ENCODE results near the gene SIRPA. TPM values are rescaled to one million over a fixed set of nuclear protein-coding genes. Genes with fewer than 3 reads are reported as not detected.
A peak's percentile ranks its signal among the peaks of the same experiment; 100 is the strongest.
"Not testable (repeated sequence)": the region's sequence is repeated elsewhere in the genome, so short reads cannot be mapped to it uniquely, and the experiment has no call there.

The SIRPA gene
- total RNA-seq, 3 donors from 2014 or later (not counting 1 experiment from before 2014, with no cell fraction given): 1.3 to 7.5 (median 2.3) TPM

GRCh38 chr20:1918491-1919165 is 23.4 kb downstream of the SIRPA start:
- Histone ChIP-seq H3K4me3 (ENCODE audit: low read length) (no peak overlapping the region), H3K4me1 (ENCODE audit: control insufficient read depth, insufficient read depth, low read length) (no peaks in the 10 kb centered on the region), H3K27me3 (ENCODE audit: control insufficient read depth, insufficient read depth, low read length) (no peaks in the 10 kb centered on the region), H3K9me3 (ENCODE audit: control insufficient read depth, insufficient read depth, low read length) (no peaks in the 10 kb centered on the region), H3K27ac (ENCODE audit: low read length) (no peak overlapping the region), H3K36me3 (ENCODE audit: control insufficient read depth, insufficient read depth, low read length) (no peaks in the 10 kb centered on the region)
- H3K4me3 Mint-ChIP-seq: no peak overlapping the region
- no peak for ATAC-seq
- no peaks in the 10 kb centered on the region for H3K36me3 Mint-ChIP-seq
- no peaks in the 10 kb centered on the region for H3K9me3 Mint-ChIP-seq
- intact Hi-C loops (cut with micrococcal nuclease): no loop called here
- no peaks in the 10 kb centered on the region for H3K4me1 Mint-ChIP-seq
- no peak for DNase-seq
- 95% methylated on average over 12 of the region's 12 CpGs for WGBS (ENCODE audit: insufficient coverage)
- no peak overlapping the region for H3K27ac Mint-ChIP-seq
- peaks cover 0 to 2% of the 10 kb centered on the region in 2 donors for H3K27me3 Mint-ChIP-seq (ENCODE audit: low read depth in 2 of 2)
- TF ChIP-seq CTCF (IDR thresholded peaks at IDR 0.05): no peak

- Mint-ChIP-seq H3K4me1 (no peaks in the 10 kb centered on the region), H3K4me3 (no peak overlapping the region), H3K27me3 (ENCODE audit: low read depth in 2 of 2) (peaks cover 0 to 2% of the 10 kb centered on the region in 2 donors), H3K36me3 (no peaks in the 10 kb centered on the region), H3K9me3 (no peaks in the 10 kb centered on the region), H3K27ac (no peak overlapping the region)
- TF ChIP-seq CTCF (IDR thresholded peaks at IDR 0.05): no peak
- WGBS (ENCODE audit: insufficient coverage): 81% methylated on average over 7 of the region's 8 CpGs
- Histone ChIP-seq H3K4me1 (ENCODE audit: control insufficient read depth, insufficient read depth, low read length) (no peaks in the 10 kb centered on the region), H3K36me3 (ENCODE audit: control insufficient read depth, insufficient read depth, low read length) (no peaks in the 10 kb centered on the region), H3K27ac (ENCODE audit: low read length) (no peak overlapping the region), H3K27me3 (ENCODE audit: control insufficient read depth, insufficient read depth, low read length) (no peaks in the 10 kb centered on the region), H3K4me3 (ENCODE audit: low read length) (no peak overlapping the region), H3K9me3 (ENCODE audit: control insufficient read depth, insufficient read depth, low read length) (no peaks in the 10 kb centered on the region)
- no peak for DNase-seq
- intact Hi-C loops (cut with micrococcal nuclease): no loop called here
- ATAC-seq: no peak
Observed at GRCh38 chr20:1920252-1920651, 25.0 kb downstream of the SIRPA start.

- TF ChIP-seq CTCF (IDR thresholded peaks at IDR 0.05): no peak
- Mint-ChIP-seq H3K4me3 (no peak overlapping the region), H3K27me3 (ENCODE audit: low read depth in 2 of 2) (peaks cover 0 to 2% of the 10 kb centered on the region in 2 donors), H3K27ac (no peak overlapping the region), H3K4me1 (no peaks in the 10 kb centered on the region), H3K9me3 (no peaks in the 10 kb centered on the region), H3K36me3 (no peaks in the 10 kb centered on the region)
- ATAC-seq (peak in 1 of 3 donors; percentile 19), DNase-seq (no peak)
- Histone ChIP-seq H3K9me3 (ENCODE audit: control insufficient read depth, insufficient read depth, low read length) (no peaks in the 10 kb centered on the region), H3K4me3 (ENCODE audit: low read length) (no peak overlapping the region), H3K36me3 (ENCODE audit: control insufficient read depth, insufficient read depth, low read length) (no peaks in the 10 kb centered on the region), H3K27ac (ENCODE audit: low read length) (no peak overlapping the region), H3K4me1 (ENCODE audit: control insufficient read depth, insufficient read depth, low read length) (no peaks in the 10 kb centered on the region), H3K27me3 (ENCODE audit: control insufficient read depth, insufficient read depth, low read length) (no peaks in the 10 kb centered on the region)
- 86% methylated on average over 6 of the region's 6 CpGs for WGBS (ENCODE audit: insufficient coverage)
- intact Hi-C loops (cut with micrococcal nuclease): no loop called here
Observed at GRCh38 chr20:1920826-1921225, 25.6 kb downstream of the SIRPA start.

- 89% methylated on average over 3 of the region's 4 CpGs for WGBS (ENCODE audit: insufficient coverage)
- H3K36me3 Mint-ChIP-seq; intact Hi-C loops (cut with micrococcal nuclease); H3K9me3 ChIP-seq (ENCODE audit: control insufficient read depth, insufficient read depth, low read length); H3K27me3 Mint-ChIP-seq (ENCODE audit: low read depth in 2 of 2); DNase-seq; H3K4me1 ChIP-seq (ENCODE audit: control insufficient read depth, insufficient read depth, low read length); H3K9me3 Mint-ChIP-seq; H3K4me1 Mint-ChIP-seq; ATAC-seq; H3K4me3 ChIP-seq (ENCODE audit: low read length); H3K36me3 ChIP-seq (ENCODE audit: control insufficient read depth, insufficient read depth, low read length); H3K27ac Mint-ChIP-seq; H3K27ac ChIP-seq (ENCODE audit: low read length); H3K4me3 Mint-ChIP-seq; H3K27me3 ChIP-seq (ENCODE audit: control insufficient read depth, insufficient read depth, low read length): not testable (repeated sequence)
Observed at GRCh38 chr20:1921985-1922384, 26.8 kb downstream of the SIRPA start.

Measured in natural killer cell (primary cell).